Raji (cell line): ENCODE data around the gene PFN1.

ENCODE experiments used
- POLR2A ChIP-seq: IDR thresholded peaks from 2 replicates; pipeline ENCODE4 v1.6.1; 2011; ENCODE audit warnings: low read depth, low read length, control low read depth; ENCODE audit not compliant: insufficient read depth

Gene PFN1

GRCh38 chr17:4898351-4898750 is 50.0 kb downstream of the PFN1 start:
- no peak for TF ChIP-seq POLR2A

GRCh38 chr17:4897785-4898184 is 50.5 kb downstream of the PFN1 start:
- no peak for TF ChIP-seq POLR2A

GRCh38 chr17:4897198-4897687 is 51.1 kb downstream of the PFN1 start:
- no peak for TF ChIP-seq POLR2A

GRCh38 chr17:4896332-4897197 is 51.8 kb downstream of the PFN1 start:
- TF ChIP-seq POLR2A = no peak

GRCh38 chr17:4895657-4896331 is 52.5 kb downstream of the PFN1 start:
- TF ChIP-seq POLR2A = no peak
